ES-I3 (cell line): ENCODE data around the gene FGF8.

Experiments
- H3K36me3 ChIP-seq: 2 replicates; pipeline ENCODE4 v1.6.1; 2013; ENCODE audit warnings: mild to moderate bottlenecking, low read length, control low read depth, moderate library complexity; ENCODE audit not compliant: insufficient read depth
- H3K4me1 ChIP-seq: 2 replicates; pipeline ENCODE4 v1.6.1; 2013; ENCODE audit warnings: mild to moderate bottlenecking, control low read depth, low read length; ENCODE audit not compliant: insufficient read depth
- H3K9ac ChIP-seq: 2 replicates; pipeline ENCODE4 v1.6.1; 2013; ENCODE audit warnings: low read depth, mild to moderate bottlenecking, low read length, moderate library complexity
- H3K9me3 ChIP-seq: 2 replicates; pipeline ENCODE4 v1.6.1; 2013; ENCODE audit warnings: mild to moderate bottlenecking, low read length, moderate library complexity; ENCODE audit not compliant: control insufficient read depth, insufficient read depth

The FGF8 gene

GRCh38 chr10:101778781-101779543, 3.0 kb upstream of the FGF8 start:
- H3K4me1 ChIP-seq, result peaks cover 23% of the 10 kb centered on the region

DNA sequence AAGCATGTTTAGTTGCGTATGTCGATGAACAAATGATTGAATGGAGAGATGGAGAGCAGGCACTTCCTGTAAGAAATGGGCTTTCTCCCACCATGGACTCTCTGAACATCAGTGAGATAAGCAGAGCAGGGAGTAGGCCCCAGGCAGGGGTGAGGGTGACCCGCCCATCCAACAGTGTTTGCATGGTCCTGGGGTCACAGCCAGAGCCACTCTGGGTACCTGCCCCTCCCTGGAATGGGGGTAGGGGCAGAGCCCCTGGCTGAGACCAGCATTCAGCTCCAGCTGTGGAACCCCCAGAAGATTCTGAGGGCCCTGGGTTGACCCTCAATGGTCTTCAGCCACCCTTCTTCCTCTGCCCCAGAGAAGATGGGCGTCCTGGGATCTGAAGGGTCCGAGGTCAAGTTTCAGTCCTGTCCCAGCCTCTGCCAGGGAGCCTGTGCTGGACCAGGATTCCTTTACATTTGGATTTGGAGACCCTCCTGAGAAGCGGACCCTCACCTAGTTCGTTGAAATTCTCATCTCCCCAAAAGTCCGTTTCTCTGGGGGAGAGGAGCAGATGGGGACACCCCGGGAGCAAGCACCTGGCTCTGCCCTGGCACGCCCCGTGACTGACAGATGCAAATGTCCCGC, 2.4 kb upstream of the FGF8 start:
- H3K9me3 ChIP-seq, result no peaks in the 10 kb centered on the region; the same call in 1 of the 2 replicates
- H3K36me3 ChIP-seq, result no peaks in the 10 kb centered on the region
- peaks cover 29% of the 10 kb centered on the region for H3K4me1 ChIP-seq
- H3K9ac ChIP-seq, result peak overlapping the region; percentile 53; the same call in 1 of the 2 replicates

More at GRCh38 chr10:101778781-101779543, 3.0 kb upstream of the FGF8 start:
- H3K36me3 ChIP-seq, result no peaks in the 10 kb centered on the region
- H3K9ac ChIP-seq, result peak overlapping the region; percentile 53; the same call in 1 of the 2 replicates
- H3K9me3 ChIP-seq, result no peaks in the 10 kb centered on the region; the same call in 1 of the 2 replicates

GRCh38 chr10:101777619-101778145, 1.8 kb upstream of the FGF8 start:
- Histone ChIP-seq H3K9ac (no peak overlapping the region), H3K36me3 (no peaks in the 10 kb centered on the region), H3K4me1 (peaks cover 34% of the 10 kb centered on the region), H3K9me3 (no peaks in the 10 kb centered on the region; the same call in 1 of the 2 replicates)

DNA sequence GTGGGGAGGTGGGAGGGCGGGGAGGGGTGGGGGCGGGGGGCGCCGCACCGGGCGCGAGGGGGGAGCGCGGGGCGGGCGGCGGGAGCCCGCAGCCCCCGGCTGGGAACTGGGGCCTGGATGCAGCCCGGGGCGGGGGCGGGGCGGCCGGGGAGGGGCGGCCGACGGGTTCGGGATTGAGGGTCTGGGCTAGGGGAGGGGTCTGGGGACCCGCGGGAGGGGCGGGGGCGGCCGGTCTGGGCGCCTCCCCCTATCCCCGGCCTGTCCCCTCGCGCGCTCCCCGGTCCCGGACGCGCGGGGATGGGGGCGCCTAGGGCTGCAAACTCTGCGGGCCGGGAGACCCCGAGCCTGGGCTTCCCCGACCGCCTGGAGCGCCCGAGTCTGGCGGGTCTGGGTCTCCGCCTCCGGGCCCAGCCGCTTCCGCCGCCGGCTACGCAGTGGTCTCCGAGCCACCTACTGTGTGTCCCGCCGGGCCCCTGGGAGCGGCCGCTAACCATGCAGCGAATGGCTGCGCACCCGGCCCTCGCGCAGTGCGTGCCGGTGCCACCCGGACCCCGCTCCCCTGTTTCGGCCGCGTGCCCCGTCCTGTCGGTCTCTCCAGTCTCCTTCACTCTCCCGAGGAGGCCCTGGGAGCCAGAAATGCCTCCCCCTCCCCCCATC, 375 bp upstream of the FGF8 start:
- Histone ChIP-seq H3K36me3 (no peaks in the 10 kb centered on the region), H3K9ac (peak overlapping the region; percentile 38; the same call in 1 of the 2 replicates), H3K9me3 (no peaks in the 10 kb centered on the region; the same call in 1 of the 2 replicates), H3K4me1 (peaks cover 39% of the 10 kb centered on the region)

- H3K9me3 ChIP-seq, result no peaks in the 10 kb centered on the region; the same call in 1 of the 2 replicates
- H3K4me1 ChIP-seq, result peaks cover 29% of the 10 kb centered on the region
- peak overlapping the region; percentile 36; the same call in 1 of the 2 replicates for H3K9ac ChIP-seq
These were observed 1.2 kb downstream of the FGF8 start for GRCh38 chr10:101774589-101775272.

DNA sequence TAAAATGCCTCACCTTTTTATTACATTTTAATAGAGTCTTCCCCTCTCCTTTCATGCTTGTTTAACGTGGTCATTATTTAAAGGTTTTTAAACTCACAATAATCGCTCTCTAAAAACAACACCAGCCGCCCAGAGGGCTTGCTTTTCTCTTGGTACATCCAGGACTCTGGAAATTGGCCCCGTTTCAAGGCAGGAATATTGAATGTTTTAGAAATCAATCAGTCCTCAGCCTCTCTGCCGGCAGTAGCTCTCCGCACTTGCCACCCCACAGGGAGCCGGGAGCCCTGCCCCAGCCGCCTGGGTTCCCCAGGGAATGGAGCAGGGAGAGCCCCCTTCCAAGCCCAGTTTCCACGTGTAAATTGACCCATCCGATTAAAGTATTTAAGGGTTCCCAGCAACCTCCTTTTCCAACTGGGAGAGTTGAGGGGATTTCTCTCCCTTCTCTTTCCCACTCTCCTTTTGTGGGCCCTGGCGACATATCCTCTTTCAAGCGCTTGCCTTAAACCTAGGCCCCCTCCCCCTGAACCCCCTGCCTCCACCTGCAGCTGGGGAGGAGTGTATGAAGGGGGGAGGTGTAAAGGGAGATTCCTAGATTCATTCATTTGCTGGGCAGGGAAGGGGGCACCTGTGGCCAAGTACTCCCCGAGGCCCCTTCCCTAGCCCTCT, 1.9 kb downstream of the FGF8 start:
- peaks cover 29% of the 10 kb centered on the region for H3K4me1 ChIP-seq
- H3K36me3 ChIP-seq, result no peaks in the 10 kb centered on the region
- H3K9ac ChIP-seq, result peak overlapping the region; percentile 36; the same call in 1 of the 2 replicates
- no peaks in the 10 kb centered on the region for H3K9me3 ChIP-seq

More at GRCh38 chr10:101774589-101775272, 1.2 kb downstream of the FGF8 start:
- no peaks in the 10 kb centered on the region for H3K36me3 ChIP-seq

GRCh38 chr10:101772895-101773761, 2.8 kb downstream of the FGF8 start:
- H3K9ac ChIP-seq, result no peak overlapping the region
- H3K4me1 ChIP-seq, result peaks cover 29% of the 10 kb centered on the region
- no peaks in the 10 kb centered on the region for H3K9me3 ChIP-seq
- no peaks in the 10 kb centered on the region for H3K36me3 ChIP-seq

DNA sequence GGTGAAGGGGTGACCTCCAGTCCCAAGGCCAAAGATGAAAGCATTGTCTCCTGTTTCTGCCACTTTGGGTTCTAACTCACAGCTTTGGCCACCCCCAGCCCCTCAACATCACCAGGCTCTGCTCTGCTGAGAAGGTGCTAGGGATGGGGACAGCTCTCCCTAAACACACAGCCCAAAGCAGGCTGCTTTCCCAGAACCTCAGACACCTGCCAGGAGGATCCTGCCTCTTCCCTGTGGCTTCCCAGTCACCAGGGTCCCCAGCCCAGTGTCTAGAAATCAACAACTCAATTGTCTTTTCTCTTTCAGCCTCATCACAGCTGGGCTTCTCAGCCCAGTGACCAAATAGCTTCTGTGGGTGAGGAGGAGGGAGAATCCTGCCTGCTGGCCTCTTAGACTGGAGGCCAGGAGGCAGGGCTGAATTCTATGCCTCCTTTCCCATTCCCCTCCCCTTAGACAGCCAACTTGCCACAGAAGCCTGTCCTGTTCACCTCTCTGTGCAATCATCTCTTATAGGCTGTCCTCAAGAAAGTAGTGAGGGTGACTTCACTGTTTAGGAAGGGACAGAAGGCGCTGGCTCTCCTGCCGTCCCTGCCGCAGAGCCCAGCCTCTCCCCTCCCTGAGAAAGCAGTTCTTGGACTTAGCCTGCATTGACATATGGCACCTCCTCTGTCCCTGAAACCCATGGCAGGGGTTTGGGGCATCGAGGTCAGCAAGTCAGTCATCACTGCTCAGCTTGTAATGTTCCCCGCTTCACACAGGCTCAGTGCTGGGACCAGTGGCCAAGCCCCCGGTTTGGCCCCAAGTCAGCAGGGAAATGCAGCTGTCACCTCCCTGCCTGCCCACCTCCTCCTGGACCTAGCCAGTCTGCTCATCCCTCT, 3.7 kb downstream of the FGF8 start:
- H3K9ac ChIP-seq, result no peak overlapping the region
- no peaks in the 10 kb centered on the region for H3K36me3 ChIP-seq
- H3K4me1 ChIP-seq, result peaks cover 25% of the 10 kb centered on the region
- no peaks in the 10 kb centered on the region for H3K9me3 ChIP-seq

DNA sequence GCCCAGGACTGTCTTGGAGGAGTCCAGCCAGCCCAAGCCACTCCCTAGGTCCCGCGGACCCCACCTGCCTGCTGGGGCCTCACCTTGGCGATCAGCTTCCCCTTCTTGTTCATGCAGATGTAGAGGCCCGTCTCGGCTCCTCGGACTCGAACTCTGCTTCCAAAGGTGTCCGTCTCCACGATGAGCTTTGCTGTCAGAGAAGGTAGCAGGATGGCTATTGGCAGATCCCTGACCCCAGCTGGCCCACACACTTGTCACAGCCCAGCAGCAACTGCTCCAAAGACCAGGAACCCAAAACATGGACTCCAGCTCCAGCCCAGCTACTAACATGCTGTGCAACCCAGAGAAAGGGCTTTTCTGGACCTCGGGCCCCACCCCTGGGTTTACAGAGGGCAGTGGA, 4.5 kb downstream of the FGF8 start:
- Histone ChIP-seq H3K9me3 (no peaks in the 10 kb centered on the region), H3K9ac (no peak overlapping the region), H3K36me3 (no peaks in the 10 kb centered on the region), H3K4me1 (peaks cover 21% of the 10 kb centered on the region)

DNA sequence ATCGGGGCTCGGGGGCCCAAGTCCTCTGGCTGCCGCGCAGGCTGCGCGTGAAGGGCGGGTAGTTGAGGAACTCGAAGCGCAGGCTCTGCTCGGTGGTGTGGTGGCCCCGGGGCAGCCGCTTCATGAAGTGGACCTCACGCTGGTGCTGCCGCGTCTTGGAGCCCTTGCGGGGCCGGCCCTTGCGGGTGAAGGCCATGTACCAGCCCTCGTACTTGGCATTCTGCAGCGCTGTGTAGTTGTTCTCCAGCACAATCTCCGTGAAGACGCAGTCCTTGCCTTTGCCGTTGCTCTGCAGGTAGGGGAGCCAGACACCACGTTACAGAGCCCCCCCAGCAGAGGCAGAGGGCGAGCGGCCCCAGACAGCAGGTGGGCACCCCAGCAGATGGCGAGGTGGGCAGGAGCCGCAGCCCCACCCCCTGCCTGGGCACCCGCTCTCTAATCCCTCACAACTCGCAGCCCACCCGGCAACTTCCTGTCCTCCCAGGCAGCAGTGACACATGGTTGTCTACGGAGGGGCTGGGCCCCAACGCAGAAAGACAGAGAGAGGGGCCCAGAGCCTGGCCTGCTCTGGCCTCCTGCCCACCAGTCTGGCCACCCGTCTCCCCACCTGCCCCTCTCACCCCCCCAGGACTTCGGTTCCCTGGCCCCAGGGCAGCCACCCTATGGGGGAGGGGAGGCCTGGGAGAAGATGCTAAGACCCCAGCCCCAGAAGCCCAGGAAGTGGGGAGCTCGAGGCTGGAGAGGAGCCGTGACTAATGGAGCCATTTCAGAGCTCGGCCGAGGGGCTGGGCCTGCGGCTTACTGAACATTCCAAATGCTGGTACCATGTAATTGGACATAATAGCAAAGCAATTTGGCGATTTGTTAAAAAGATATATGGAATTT, 5.3 kb downstream of the FGF8 start:
- Histone ChIP-seq H3K9ac (no peak overlapping the region), H3K36me3 (no peaks in the 10 kb centered on the region), H3K4me1 (peaks cover 21% of the 10 kb centered on the region), H3K9me3 (no peaks in the 10 kb centered on the region)

DNA sequence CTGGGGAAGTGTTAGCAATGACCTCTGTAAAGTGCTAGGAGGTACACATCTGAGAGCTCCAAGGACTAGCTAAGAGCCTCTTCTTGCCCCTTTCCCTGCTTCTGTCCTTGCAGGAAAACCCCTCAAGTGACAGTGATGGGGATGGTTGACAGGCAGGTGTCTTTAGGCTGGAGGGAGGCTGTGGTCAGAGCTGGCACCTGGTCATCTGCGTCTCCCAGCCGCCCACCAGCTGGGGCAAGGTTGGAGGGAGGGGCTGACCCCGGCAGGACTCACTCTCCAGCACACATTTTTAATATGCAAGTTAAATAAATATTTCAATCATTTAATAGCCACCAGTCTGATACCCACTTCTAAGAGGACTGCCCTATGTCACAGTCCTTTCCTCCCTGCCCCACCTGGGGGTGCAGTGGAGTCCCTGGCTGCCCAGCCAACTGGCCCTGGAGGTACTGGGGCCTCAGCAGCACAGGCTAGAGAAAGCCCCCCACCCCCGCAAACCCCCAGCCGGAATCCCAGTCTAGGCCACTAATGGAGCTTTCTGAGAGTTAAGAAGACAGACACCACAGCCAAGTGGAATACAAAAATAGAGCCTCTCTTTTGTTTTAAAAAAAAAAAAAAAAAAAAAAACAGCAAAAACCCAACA, 6.3 kb downstream of the FGF8 start:
- H3K36me3 ChIP-seq, result no peaks in the 10 kb centered on the region
- peaks cover 21% of the 10 kb centered on the region for H3K4me1 ChIP-seq
- H3K9ac ChIP-seq, result no peak overlapping the region
- H3K9me3 ChIP-seq, result no peaks in the 10 kb centered on the region
